HG03575 (cell line): Measurements from ENCODE around the gene MFAP3L.

Experiments
- ATAC-seq: cut with Tn5 transposase; IDR thresholded peaks from one replicate; pipeline ENCODE4 v1.9.1; 2021; ENCODE audit not compliant: unreplicated experiment, insufficient number of reproducible peaks, low FRiP score; ENCODE audit errors: extremely low read depth

The MFAP3L gene

DNA sequence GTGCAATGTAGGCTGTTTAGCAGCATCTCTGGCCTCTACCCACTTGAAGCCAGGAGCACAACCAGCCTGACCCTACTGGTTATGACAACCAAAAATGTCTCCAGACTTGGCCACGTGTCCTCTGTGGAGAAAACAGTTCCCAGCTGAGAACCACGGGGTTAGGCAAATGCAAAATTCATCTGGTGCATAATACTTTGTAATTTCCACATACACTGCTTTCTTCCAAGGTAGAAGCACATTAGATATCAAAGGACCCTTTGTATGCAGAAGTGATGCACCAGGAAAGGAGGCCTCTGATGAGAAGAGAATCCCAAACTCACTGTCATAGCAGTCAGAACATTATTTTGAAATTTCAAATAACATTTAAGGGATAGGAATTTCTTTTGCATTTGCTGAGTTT is 26.3 kb downstream of the MFAP3L start:
- ATAC-seq: no peak

DNA sequence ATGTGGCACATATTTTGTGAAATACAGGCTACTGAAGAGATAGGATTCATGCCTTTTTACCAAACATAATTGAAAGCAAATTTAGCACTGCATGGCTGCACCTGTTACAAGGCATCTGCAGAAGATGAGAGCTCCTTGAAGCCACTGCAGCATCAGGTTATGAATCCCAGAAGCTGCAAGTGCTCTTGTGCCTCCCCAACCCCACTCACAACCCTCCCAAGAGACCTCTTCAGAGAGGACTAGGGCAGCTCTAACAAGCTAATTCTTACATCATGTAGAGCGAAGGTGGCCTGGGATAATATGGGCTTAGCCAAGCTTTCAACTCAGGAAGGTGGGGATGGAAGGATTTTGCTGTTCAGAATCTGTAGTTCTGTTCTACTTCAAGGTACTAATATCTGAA is 27.2 kb downstream of the MFAP3L start:
- ATAC-seq: no peak

DNA sequence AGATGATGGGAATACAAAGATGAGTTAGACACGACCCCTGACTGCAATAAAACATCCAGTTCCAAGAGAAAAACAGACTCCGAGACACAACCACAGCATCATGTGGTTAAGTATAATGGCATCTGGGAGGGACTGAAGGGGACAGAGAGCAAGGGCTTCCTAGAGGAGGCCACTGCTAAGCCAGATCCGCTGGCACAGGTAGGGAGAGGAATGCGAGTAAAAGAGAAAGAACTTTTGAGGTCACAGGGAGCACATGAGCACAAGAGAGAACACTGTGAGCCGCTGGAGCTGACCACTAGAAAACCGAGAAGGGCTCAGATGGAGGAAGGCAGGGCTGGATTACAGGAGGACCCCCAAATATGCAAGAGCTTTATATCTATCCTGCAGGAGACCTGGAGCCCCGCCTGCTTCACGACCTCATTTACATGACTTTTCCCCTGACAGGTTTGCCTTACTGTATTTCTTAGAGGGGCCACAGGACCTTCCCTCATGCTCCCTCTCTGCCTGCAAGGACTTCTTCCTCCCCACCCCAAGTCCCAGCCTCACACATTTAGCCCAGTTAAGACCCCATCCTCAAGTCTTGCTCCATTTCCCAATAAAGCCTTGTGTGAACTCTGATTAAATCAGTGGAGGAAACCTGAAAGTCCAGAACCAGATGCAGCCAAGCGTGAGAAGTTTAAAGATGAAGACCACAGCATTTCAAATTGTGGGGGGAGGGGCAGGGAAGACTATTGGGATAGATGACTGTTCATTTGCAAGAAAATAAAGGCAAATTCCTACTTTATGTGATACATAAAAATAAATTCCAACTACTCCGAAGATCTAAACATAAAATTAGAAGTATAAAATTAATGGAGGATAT is 29.6 kb downstream of the MFAP3L start:
- ATAC-seq: no peak

DNA sequence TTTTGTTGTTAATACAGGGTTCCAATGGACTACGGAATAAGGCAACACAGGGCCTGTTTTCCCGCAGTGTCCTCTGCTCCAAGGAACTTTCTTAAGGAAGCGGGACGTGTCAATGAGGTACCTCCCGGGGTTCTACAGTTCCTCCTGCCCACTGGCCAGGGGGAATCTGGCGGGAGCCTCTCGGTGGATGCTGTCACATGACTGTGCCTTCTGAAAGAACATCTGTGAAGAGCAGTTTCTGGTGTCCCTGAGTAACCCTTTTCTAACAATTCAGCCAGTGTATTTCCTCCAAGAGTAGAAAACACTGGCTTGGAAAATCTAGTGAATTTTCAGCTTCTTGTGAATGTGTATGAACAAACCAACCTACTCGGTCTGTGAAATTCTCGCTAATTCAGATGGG is 32.7 kb downstream of the MFAP3L start:
- no peak for ATAC-seq

DNA sequence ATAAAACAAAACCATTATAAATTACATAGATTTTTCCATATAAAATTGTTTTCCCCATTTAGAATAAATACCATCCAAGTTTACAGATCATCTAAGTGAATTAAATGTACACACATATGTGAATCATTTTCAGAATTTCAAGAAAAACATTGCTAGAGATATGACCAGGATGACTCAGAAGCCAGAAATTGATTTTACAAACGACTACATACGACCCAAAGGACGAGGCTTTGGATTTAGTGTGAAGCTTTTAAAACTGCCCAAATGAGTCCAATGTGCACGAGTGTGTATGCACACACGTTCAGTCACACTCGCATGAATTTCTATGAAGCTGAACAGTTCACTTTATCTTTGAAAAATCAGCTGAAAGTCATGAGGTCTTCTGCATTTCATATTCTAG is 37.9 kb downstream of the MFAP3L start:
- no peak for ATAC-seq

DNA sequence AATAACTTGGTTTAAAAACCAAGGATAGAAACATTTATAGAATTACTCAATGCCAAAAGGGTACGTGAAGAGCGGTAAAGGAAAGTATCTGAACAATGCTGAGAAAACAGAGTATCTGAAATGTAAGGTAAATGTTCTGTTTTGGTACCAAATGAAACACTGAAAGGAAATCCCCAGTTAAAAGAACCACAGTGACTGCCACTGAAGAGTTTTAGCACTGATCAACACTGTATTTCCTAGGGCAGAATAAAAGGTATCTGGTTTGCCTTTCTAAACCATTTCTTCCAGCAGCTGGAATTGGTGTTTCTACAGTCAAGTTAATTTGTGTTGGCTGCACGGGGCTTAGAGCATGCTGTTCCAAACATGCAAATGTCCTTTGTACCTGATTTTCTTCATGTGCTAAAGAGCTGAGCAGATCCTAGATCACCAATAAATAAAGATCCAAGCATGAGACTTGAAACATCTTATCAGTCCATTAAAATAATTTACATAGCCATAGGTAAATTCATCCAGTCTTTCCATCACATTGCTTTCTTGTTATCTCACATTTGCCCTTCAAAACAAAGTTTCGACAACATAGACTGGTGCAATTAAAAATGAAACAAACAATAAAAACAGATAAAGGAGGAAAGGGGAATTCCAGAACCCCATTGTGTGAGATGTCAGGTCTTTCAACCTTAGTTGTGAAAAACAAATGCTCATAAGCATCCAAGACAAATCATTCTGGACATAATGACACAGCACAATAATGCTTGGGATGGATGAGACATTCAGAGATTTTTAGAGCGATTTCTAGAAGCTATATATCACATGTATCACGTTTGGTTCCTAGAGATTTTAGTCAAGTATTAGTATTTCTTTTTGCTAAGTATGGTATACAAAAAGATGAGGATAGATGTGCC is 38.6 kb downstream of the MFAP3L start:
- no peak for ATAC-seq

DNA sequence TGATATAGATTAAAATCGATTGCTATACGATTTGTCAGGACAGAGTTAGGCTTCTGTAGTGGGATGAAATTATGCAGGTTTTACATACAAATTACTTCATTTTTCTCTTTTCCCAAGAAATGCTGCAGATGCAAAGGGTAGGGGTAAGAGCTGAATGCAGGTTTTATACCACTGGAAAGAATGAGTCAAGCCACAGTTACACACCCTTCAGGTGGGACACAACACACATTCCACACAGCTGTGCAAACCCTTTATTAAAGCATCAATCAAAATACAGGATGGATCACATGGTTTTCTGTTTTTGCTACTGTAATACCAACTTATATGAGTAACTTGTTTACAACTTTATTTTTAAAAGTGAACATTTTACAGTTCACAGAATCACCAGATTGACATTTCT is 39.8 kb downstream of the MFAP3L start:
- no peak for ATAC-seq

DNA sequence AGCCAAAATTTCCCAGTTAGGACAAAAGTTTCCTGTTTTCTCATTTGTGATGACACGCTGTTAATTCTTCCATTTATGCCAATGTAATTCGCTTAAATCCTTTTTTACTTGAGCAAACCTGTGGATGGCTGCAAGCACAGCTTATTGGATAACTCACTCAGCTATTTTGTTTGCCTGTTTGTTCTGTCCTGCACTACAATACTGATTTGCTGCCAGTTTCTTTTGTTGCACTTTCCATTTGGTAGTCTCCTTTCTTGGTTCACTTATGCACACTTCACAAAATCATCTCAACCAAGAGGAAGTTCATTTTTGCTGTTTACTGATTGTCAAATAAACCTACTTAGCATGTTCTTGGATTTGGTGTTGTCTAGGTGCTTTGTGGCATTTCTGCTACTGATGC is 40.3 kb downstream of the MFAP3L start:
- no peak for ATAC-seq

DNA sequence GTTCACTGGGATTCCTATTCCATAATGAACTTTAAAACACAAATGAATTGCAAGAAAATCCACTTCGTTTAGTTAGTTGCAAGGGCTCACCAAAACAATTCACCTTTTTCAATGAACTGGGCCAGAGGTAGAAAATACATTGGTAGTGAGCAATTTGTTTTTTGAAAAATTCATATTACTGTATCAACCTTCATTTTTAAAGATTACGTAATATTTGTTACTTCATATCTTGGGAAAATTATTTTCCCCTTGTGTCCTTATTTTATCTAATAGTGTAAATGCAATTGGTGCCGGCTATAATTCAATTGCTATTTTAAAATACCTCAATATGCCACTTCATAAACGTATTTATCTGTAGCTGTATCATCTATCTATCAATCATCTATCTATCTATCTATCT is 41.5 kb downstream of the MFAP3L start:
- ATAC-seq: no peak

DNA sequence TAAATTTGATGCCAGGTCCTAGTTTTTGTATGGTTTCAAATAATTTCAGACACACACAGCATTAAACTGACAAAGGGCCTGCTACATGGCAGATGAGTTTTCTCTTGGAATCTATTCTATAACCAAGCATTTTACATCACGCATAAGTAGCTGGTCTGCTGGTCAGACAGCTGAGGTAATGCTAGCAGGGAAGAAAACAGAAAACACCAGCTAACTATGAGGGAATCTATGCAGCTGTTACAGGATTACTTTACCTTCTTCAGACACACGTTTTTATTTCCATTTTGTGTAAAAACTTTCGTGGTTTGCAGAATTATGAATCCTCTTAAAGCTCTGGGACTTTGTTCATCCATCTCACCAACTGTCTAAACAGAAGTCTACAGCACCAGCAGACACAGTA is 42.0 kb downstream of the MFAP3L start:
- ATAC-seq: no peak

DNA sequence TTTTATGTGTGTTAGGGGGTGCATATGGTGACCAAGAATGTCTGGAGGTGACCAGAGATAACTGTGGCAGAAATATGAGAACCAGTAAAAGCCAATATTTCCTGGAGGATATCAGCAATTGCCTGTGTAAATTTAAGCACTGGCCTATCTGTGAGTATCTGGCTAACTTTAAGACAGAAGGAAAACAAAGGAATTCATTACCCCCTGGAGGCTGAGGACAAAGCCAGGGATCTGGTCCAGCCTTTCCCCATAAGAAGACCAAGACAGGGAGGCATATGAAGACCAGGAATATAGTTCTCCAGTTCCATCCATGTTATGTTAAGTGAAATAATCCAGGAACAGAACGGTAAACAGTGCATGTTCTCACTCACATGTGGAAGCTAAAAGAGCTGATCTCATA is 49.2 kb downstream of the MFAP3L start:
- no peak for ATAC-seq

DNA sequence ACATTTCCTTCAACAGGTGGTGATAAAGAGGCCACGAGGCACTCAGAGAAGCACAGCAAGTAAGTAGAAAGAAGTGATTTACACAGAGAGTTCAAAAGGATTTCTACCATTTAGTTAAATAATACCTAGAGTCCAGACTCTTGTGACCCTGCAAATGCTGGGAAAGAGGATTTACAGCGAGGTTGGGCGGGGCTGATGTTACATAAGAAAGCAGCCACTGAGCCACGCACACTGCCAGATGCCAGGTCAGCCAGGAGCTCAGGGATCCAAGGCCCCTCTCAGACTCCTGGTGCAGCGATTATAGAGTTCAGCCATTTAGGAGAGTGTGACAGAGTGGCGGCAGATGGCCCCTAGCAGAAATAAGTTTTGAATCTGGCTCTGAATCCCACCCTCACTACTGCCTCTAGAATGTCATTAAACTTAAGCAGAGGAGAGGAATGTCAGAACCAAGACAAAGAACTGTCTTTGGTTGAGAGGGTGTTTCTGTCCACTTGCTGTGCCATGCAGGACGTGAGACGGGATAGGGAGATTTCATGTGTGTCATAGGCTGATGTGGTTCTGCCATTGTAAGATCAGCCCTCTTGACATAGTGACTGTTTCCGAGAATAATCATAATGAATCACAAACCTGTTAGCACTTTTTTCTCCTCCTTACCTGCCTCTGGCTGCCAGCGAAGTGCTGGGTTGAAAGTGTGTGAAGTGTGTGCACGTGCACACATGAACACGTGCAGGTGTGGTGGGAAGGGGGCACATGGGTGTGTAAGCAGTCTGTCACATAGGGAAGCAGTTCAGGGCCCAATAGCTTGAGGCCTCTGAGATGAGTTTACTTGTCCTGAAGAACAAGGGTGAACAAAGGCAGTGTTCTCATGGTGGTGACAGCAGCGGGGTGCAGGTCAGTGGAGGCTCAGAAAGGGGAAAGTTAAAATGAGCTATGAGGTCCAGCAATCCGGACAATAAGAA is 50.1 kb downstream of the MFAP3L start:
- ATAC-seq: no peak

DNA sequence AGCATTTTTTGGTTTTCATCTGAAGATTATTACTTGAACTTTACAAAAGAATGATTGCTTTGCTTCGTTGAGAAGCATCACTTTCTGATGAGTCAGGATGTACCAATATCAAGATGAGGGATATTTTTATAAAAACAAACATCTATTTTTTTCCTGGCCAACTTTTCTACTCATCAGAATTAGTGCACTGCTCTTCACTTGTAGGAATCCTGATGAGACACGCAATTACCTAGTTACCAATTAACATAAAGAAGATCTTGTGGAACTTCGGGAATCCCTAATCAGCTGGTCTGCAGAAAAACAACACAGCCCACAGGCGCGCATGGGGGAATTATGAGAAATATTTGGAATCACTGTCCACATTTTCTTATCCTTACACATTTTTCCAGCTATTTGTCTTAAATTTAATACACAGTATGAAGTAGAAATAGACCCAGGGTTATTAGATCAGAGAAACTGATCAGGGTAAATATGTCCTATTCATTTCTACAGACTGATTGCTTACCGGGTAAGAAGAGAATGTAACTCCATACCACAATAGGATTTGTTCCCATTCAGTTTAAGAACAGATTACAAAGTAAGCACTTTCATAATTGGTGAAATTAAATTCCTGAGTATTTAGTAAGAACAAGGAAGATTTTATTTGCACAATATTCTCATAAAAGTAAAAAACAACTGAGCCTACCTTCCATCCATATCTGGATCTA is 50.9 kb downstream of the MFAP3L start:
- no peak for ATAC-seq

DNA sequence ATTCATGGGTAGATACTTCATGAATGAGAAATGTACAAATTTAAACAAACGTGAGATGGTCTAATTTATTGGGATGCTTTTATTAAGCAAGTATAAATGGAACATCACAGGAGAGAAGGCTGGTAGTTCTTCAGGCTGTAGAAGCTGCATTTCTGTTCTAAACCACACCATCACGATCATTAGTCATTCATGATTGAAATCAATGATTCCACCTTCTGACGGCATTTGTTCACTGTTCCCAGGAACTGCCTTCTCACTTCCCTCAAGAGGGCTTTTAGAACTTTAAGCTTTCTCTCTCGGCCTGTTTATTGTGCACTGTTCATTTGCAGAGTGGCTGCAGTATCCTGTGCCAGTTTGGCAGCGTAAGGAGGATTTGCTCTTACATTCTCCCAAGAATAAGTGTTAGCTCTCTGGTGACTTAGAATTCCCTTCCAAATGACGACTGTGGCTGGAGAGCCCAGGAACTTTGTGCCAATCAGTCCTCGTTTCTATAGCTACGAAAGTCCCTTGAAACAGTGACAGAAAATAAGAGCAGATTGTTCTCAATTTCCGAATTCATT is 54.7 kb downstream of the MFAP3L start:
- ATAC-seq: no peak

DNA sequence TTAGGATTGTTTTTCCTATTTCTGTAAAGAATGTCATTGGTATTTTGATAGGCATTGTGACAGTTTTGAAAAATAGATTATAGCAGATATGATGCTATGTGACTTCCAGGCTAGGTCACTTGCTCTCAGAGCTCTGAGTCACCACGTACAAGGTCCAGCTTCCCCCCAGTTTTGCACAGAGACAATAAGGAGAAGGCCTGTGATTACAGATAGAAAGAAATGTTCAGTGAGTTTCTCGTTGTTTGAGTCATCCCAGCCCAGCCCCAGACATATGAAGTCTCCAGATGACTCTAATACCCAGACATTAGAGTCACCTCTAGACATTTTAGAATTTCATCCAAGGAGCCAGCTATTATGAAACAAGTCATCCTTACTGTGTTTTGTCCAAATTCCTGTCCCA is 57.2 kb downstream of the MFAP3L start:
- ATAC-seq: no peak

DNA sequence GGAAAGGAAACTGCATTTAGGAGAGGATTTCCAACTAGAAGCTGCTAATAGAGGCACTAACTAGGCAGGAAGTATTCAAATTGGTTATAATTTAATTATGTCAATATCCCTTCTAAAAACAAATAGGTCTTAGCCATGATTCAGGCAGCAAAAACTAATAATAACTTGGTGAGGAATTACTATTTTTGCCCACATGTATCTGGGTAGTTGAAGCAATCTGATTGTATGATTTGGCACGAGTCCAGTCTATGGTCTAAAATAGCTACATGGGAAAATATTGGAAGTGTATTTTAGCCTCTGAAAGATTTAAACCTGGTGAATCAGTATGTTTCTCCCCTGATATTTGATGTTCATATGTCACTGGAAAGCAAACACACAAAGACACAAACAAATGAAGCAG is 62.2 kb downstream of the MFAP3L start:
- no peak for ATAC-seq

DNA sequence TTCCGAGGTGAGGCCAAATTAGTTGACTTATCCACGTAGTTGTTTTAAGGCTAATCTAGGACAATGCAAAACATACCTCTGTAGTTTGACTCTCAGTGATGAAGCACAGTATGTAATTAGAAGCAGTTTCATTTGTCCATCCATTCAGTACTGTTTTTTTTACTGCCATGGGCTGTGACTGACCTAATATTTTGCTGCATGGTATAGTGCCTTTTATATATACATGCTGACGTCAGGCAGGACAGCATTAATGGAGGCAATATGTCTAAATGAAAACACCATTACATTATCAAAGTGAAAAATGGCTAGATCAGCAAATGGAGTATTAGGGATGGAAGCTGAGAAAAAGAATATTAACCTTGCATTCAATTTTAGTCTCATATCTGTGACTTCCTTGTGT is 66.9 kb downstream of the MFAP3L start:
- ATAC-seq: no peak

DNA sequence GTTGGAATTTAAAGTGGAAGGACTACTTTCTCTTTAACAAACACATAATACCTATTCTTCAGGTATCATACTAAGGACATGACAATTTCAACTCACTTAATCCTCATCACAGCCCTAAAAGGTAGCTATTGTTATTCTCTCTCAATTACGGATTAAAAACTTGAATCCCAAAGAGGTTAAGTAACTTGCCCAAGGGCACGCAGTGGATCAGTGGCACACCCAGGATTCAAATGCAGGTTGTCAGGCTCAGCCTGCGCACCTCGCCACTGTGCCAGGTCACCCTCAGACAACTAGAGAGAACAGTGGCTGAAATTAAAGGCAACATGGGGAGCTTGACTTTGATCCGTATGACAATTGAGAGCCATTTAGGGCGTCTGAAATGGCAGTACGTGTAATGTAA is 67.6 kb downstream of the MFAP3L start:
- ATAC-seq: no peak
